ENCODE data around the gene HBS1L.

HBS1L gene

DNA sequence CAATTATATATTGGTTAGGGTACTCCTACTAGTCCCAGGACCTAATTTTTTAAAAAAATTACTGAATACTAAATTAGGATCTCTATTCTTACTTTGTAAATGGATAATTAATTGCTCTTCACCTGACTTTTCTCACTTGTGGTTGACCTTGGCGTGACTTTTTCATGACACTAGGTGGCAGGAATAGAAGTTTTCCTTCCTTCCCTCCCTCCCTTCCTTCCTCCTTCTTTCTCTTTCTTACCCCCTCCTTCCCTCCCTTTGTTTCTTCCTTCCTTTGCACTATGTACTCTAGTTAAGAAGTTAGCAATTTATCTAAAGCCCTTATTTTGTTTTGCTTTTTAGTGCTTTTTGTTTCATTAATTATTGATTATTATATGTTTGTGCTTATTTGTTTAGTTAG is 20.4 kb upstream of the HBS1L start:
- TF ChIP-seq, protein P1, sequence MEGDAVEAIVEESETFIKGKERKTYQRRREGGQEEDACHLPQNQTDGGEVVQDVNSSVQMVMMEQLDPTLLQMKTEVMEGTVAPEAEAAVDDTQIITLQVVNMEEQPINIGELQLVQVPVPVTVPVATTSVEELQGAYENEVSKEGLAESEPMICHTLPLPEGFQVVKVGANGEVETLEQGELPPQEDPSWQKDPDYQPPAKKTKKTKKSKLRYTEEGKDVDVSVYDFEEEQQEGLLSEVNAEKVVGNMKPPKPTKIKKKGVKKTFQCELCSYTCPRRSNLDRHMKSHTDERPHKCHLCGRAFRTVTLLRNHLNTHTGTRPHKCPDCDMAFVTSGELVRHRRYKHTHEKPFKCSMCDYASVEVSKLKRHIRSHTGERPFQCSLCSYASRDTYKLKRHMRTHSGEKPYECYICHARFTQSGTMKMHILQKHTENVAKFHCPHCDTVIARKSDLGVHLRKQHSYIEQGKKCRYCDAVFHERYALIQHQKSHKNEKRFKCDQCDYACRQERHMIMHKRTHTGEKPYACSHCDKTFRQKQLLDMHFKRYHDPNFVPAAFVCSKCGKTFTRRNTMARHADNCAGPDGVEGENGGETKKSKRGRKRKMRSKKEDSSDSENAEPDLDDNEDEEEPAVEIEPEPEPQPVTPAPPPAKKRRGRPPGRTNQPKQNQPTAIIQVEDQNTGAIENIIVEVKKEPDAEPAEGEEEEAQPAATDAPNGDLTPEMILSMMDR (conservative IDR thresholded peaks at IDR 0.05; ENCODE audit: low read length), result no peak
- no peak overlapping the region for H3K4me3 ChIP-seq (ENCODE audit: low read length)

DNA sequence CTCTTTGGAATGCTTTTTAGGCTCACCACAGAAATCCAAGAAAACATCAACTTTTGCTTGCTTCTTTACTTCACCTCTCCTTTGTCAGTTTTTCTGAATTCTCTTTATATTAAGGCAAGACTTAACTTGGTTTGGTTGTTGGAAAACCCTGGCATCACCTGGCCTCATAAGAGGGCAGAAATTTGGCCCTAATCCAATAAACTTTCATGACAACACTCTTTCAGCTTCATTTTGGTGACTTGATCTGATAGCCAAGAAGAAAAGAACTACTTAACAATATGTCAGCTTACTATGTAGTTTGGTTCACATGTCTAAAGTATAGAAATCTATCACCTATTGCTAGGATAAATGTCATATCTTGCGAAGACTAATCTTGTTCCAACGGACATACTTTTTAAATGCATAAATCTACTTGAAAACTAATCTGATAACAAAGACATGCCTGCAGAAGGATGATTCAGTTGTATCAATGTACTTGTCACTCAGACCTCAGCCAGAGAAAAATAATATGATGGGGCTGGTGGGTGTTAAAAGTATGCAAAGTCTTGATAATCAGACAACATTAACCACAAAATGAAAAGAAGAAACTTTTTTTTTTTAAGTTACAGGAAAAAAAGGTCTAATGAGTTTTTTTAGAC is 19.3 kb upstream of the HBS1L start:
- no peak for DNase-seq (ENCODE audit: low read depth)
- H3K4me3 ChIP-seq (ENCODE audit: low read length), result no peak overlapping the region
- TF ChIP-seq, protein P1 (conservative IDR thresholded peaks at IDR 0.05; ENCODE audit: low read length), result no peak

More for the DNA sequence above, 20.4 kb upstream of the HBS1L start:
- DNase-seq (ENCODE audit: low read depth), result no peak

DNA sequence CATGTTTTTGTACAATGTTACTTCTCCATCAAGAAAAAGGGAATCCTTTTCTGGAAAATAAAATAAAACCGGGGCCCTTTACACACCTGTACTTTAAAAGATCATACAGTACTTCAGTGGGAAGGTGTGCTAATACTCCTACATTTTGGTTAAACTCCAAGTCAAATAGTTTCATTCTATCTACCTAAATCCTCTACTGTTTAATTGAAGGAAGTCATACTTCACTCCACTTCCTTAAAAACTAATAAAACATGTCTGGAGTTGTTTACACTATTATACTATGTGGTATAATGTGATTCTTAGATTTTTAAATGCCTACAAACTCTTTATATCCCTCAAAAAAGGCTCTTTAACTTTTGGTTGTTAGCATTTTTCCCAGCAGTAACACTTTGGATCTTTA is 18.6 kb upstream of the HBS1L start:
- TF ChIP-seq, protein P1 (conservative IDR thresholded peaks at IDR 0.05; ENCODE audit: low read length), result no peak
- DNase-seq (ENCODE audit: low read depth), result no peak
- H3K4me3 ChIP-seq (ENCODE audit: low read length), result no peak overlapping the region

DNA sequence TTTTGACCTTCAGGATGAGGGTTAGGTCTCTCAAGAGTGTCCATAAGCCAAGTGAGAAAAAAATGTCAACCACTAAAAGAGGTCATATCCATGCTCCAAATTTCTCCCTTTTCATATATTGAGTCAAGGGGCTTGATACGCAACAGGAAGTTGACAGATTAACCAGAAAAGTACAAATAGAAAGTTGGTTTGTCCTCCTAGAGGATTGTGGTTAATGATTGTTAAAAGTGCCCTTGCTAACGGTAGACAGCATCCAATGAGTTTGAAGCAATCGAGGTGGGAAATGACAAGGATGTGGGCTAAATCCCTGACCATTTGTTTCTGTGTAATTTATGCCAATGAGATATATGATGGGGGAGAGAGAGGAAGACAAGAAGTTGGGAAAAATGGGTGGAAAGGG is 18.1 kb upstream of the HBS1L start:
- no peak for DNase-seq (ENCODE audit: low read depth)
- TF ChIP-seq, protein P1 (conservative IDR thresholded peaks at IDR 0.05; ENCODE audit: low read length), result no peak
- no peak overlapping the region for H3K4me3 ChIP-seq (ENCODE audit: low read length)

DNA sequence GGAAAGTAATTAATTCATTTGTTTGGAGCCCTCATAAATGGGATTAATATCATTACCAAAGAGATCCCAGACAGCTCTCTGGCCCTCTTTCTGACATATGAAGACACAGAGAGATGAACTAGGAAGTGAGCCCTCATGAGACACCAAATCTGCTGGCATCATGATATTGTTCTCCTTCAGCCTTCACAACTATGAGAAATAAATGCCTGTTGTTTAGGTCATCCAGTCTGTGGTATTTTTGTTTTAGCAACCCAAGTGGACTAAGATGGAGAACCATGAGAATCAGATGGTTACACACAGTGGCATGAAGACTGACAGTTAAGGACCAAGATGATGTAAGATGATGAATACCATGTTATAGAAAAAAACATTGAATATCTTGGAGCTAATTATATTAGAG is 16.9 kb upstream of the HBS1L start:
- H3K4me3 ChIP-seq (ENCODE audit: low read length), result no peak overlapping the region
- TF ChIP-seq, protein P1 (conservative IDR thresholded peaks at IDR 0.05; ENCODE audit: low read length), result no peak
- no peak for DNase-seq (ENCODE audit: low read depth)

DNA sequence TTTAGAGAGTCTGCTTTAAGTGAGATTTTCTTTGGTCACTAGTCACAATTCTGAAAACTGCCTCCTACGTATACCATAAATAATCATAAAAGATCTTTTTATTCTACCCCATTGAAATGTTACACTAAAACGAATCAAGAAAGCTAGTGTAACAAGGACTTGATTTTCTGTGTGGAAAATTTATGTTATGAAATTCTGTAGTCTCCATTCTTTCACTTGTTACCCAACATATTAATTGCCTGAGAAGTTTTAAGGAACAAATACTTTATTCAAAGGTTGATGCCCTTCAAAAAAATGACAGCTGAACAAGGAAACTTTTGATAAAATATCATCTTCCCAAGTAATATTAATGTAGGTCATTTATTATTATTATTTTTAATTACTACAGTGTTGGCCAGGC is 13.3 kb upstream of the HBS1L start:
- no peak overlapping the region for H3K4me3 ChIP-seq (ENCODE audit: low read length)
- TF ChIP-seq, protein P1 (conservative IDR thresholded peaks at IDR 0.05; ENCODE audit: low read length), result no peak
- DNase-seq (ENCODE audit: low read depth), result no peak

DNA sequence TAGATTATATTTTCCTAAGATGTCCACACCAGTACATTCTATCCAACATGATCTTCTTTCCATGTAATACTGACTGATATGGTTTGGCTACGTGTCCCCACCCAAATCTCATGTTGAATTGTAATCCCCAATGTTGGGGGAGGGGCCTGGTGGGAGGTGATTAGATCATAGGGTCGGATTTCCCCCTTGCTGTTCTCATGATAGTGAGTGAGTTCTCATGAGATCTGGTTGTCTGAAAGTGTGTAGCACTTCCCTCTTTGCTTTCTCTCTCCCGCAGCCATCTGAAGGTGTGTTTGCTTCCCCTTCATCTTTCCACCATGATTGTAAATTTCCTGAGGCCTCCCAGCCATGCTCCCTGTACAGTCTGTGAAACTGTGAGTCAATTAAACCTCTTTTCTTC is 12.2 kb upstream of the HBS1L start:
- no peak overlapping the region for H3K4me3 ChIP-seq (ENCODE audit: low read length)
- TF ChIP-seq, protein P1 (conservative IDR thresholded peaks at IDR 0.05; ENCODE audit: low read length), result no peak
- DNase-seq (ENCODE audit: low read depth), result no peak
